ENCODE measurements around the gene WWOX.

Gene WWOX

DNA sequence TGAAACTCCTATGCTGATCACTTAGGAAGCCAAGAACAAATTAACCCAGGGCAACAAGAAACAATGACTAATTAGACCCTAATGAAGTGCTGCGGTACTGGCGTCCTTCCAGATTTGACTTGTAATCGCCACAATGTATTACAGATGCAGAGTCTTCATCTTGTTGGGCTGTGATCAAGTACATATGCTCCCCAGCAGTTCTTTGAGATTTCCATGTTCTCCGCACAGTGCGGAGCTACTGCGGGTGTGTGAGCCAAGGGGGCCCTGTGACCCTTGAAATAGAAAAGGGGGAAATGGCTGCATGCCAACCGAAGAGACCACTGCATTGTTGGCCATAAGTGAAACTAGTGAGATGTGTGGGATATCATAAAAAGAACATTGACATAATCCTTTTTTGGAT lies 1031.2 kb downstream of the WWOX start:
- no peak for DNase-seq
- Histone ChIP-seq H3K9me3 (no peaks in the 10 kb centered on the region), H3K4me3 (no peak overlapping the region), H3K36me3 (no peaks in the 10 kb centered on the region), H3K4me1 (peaks cover 0 to 20% (median 3%) of the 10 kb centered on the region in 4 donors), H3K27ac (no peak overlapping the region), H3K27me3 (no peaks in the 10 kb centered on the region)
- intact Hi-C loops (cut with DNase I; ENCODE audit: low total_unique reads): no loop called here
- no peak for TF ChIP-seq CTCF (IDR thresholded peaks at IDR 0.05)

GRCh38 chr16:79131321-79132075 lies 1032.0 kb downstream of the WWOX start:
- intact Hi-C loops (cut with DNase I; ENCODE audit: low total_unique reads): no loop called here
- Histone ChIP-seq H3K9me3 (no peaks in the 10 kb centered on the region), H3K27me3 (no peaks in the 10 kb centered on the region), H3K4me3 (no peak overlapping the region), H3K36me3 (no peaks in the 10 kb centered on the region), H3K27ac (no peak overlapping the region), H3K4me1 (peaks cover 0 to 20% (median 3%) of the 10 kb centered on the region in 4 donors)
- TF ChIP-seq CTCF (IDR thresholded peaks at IDR 0.05): no peak
- no peak for DNase-seq

DNA sequence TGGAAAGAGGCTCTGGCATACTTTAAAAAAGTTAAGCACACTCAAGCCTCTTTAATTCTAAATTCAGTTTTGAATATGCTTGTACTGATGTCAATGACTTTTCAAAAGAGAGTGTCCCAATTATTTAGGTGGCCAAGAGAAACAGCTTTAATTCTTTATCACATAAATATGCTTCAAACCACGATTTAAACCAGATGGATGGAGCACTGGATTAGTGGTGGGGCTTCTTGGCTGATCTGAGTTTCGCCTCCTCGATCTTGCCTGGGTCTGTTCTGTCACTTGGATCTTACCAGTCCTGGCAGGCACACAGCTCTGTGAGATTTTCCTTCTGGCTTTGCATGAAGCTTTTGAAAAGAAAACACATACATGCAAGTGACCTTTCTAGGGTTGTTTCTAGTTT lies 1033.2 kb downstream of the WWOX start:
- Histone ChIP-seq H3K4me1 (peaks cover 0 to 20% (median 3%) of the 10 kb centered on the region in 4 donors), H3K27ac (peak overlapping the region in 1 of 2 donors; percentile 11), H3K27me3 (no peaks in the 10 kb centered on the region), H3K4me3 (no peak overlapping the region), H3K9me3 (no peaks in the 10 kb centered on the region), H3K36me3 (no peaks in the 10 kb centered on the region)
- intact Hi-C loops (cut with DNase I; ENCODE audit: low total_unique reads): no loop called here
- TF ChIP-seq CTCF (IDR thresholded peaks at IDR 0.05): no peak
- DNase-seq: no peak

DNA sequence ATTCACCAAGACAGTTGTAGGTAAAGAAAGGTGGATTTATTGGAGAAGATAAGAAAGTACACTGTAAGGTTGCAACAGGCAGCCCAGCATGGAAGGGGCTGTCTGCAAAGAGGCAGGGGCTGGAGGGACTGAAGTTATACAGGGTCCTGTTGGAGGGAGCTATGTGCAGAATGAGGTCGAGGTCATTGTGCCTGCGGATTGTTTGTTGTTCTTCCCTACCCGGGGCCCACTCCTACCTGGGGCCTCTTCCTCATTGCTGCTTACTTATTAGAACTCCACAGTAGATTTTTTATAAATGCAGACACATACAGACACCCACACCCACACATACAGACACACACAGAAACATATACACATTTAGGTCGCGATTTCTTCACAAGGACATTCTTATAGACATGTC lies 1034.8 kb downstream of the WWOX start:
- DNase-seq: no peak
- H3K27me3 ChIP-seq: no peaks in the 10 kb centered on the region
- no peak overlapping the region for H3K4me3 ChIP-seq
- H3K27ac ChIP-seq: no peak overlapping the region
- intact Hi-C loops (cut with DNase I; ENCODE audit: low total_unique reads): no loop called here
- H3K36me3 ChIP-seq: no peaks in the 10 kb centered on the region
- no peak for TF ChIP-seq CTCF (IDR thresholded peaks at IDR 0.05)
- peaks cover 0 to 20% (median 3%) of the 10 kb centered on the region in 4 donors for H3K4me1 ChIP-seq
- no peaks in the 10 kb centered on the region for H3K9me3 ChIP-seq

DNA sequence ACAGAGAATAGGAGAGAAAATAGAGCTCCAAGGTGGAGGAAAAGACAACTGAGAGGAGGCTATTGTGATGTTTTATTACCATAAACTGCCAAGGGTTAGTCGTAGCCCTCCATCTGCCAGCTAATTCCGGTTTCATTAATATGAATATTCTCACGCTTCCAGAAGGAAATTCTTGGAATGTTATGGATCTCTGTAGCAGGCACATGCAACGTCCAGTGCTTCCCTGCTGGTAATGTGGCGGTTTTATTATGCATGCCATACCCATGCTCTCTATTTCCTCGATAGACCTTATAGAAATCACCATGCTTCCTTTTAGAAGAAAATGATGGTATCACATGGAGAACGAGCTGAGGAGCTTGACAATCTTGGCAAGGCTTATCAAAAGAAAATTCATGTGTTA lies 1037.5 kb downstream of the WWOX start:
- DNase-seq: no peak
- Histone ChIP-seq H3K9me3 (no peaks in the 10 kb centered on the region), H3K4me3 (no peak overlapping the region), H3K27ac (no peak overlapping the region), H3K4me1 (peaks cover 0 to 16% (median 3%) of the 10 kb centered on the region in 4 donors), H3K27me3 (no peaks in the 10 kb centered on the region), H3K36me3 (no peaks in the 10 kb centered on the region)
- intact Hi-C loops (cut with DNase I; ENCODE audit: low total_unique reads): no loop called here
- TF ChIP-seq CTCF (IDR thresholded peaks at IDR 0.05): no peak

Measured in tibial artery (tissue), 4 donors.